AG04449 (cell line): ENCODE data around the gene ECM2.

Source experiments
- CTCF ChIA-PET: fragments of 350-600 bp; formaldehyde crosslinking; extraction: SDS; loops from one replicate; lab custom pipeline; 2021; ENCODE audit warnings: antibody characterized with exemption; lab: Yijun Ruan, JAX
- POLR2A ChIA-PET: fragments of 400-600, 350-600 bp; formaldehyde crosslinking; extraction: SDS; loops from one replicate; lab custom pipeline; 2020; ENCODE audit warnings: antibody characterized with exemption, inconsistent platforms; lab: Yijun Ruan, JAX
- DNase-seq: peaks from one replicate; pipeline ENCODE4 v3.0.0-alpha.2; 2010; ENCODE audit warnings: low read depth, low spot score
- H3K4me3 ChIP-seq: 2 replicates; pipeline ENCODE4 v1.5.1; 2011; ENCODE audit warnings: low read depth, mild to moderate bottlenecking, control low read depth, low read length
- TF ChIP-seq, protein P1 (sequence below): IDR thresholded peaks from one replicate; pipeline ENCODE4 v1.5.1; 2011; ENCODE audit warnings: mild to moderate bottlenecking, moderate library complexity, low read length, control low read depth, inconsistent platforms; ENCODE audit not compliant: insufficient read depth; ENCODE audit errors: missing control alignments

ECM2 gene

DNA sequence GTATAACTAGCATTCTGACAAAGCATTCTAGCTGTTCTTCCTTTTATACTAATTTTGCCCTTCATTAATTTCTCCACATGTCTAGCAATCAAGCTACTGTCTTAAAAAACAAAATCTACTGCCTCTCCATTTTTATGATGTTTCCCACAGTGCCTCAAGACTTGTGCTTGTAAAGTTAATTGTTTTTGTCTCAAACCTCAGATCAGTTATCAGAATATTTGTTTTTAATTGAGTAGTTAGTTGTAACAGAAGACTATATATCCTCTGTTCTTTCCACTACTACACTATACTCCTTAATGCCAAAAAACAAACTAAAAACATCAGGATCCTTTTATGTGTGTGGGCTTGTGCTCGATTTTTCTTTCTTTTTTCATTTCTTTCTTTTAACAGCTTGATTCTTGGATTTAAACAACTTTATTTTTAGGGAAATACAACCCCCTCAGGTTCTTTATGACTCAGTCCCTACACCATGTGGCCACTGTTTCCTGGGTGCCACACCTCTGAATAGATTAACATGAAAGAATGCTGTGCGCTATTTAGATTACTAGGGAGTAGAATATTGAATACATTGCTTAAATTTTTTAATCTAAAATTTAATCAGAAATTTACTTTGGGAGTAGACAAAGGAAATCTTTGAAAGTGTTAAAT lies 54.7 kb downstream of the ECM2 start:
- TF ChIP-seq, protein P1, sequence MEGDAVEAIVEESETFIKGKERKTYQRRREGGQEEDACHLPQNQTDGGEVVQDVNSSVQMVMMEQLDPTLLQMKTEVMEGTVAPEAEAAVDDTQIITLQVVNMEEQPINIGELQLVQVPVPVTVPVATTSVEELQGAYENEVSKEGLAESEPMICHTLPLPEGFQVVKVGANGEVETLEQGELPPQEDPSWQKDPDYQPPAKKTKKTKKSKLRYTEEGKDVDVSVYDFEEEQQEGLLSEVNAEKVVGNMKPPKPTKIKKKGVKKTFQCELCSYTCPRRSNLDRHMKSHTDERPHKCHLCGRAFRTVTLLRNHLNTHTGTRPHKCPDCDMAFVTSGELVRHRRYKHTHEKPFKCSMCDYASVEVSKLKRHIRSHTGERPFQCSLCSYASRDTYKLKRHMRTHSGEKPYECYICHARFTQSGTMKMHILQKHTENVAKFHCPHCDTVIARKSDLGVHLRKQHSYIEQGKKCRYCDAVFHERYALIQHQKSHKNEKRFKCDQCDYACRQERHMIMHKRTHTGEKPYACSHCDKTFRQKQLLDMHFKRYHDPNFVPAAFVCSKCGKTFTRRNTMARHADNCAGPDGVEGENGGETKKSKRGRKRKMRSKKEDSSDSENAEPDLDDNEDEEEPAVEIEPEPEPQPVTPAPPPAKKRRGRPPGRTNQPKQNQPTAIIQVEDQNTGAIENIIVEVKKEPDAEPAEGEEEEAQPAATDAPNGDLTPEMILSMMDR: no peak
- no peak for DNase-seq
- ChIA-PET POLR2A (no interaction called here), CTCF (interaction anchor here (0.7 to 7.6 kb wide), 6 partner anchors 14 to 154 kb away, joined by 3 to 38 read pairs (median 3); no protein-coding TSS in a partner anchor)
- no peak overlapping the region for H3K4me3 ChIP-seq

DNA sequence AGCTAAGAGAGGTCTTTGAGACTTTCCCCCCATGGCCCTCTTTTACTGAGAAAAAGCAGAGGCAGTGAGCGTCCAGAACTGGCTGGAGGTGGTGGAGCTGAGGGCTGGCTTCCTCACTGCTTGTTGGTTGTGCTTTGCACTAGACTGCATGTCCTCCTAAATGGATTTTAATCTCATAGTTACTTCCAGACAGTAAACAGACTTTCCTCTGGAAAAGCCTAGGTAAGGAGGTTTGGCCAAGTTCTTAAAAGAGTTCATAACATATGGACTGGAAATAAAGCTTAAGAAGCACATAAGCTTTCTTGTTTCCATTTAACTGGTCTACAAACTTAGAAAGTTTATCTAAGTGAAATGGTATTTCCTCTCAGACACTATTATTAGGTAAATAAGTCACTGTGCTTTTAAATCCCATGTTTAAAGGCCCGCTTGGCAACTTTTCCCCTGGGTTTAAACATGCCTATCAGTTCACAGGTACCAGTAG lies 55.5 kb downstream of the ECM2 start:
- H3K4me3 ChIP-seq: no peak overlapping the region
- DNase-seq: no peak
- POLR2A ChIA-PET: no interaction called here
- CTCF ChIA-PET: interaction anchor here (1.0 to 7.6 kb wide), 7 partner anchors 13 to 154 kb away, joined by 3 to 38 read pairs (median 3); no protein-coding TSS in a partner anchor
- TF ChIP-seq, protein P1: no peak

DNA sequence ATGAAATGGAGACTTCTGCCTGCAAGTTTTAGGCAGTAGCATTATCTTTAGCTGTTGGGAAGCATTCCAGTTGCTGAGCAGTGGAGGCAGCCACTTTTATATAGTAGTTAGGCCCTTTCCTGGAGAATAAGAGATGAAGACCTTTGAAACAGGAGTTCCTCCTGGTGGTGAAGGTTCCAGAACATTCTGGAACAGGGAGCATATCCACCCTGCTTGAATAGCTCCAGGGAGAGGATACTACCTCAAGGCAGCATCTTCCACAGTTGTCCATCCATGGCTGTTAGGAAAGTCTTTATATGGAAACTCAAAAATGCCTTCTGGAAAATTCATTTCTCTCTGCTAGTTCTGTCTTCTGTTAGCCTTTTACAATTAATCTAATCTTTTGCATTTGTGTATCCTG lies 56.4 kb downstream of the ECM2 start:
- no peak overlapping the region for H3K4me3 ChIP-seq
- no peak for DNase-seq
- POLR2A ChIA-PET: no interaction called here
- CTCF ChIA-PET: interaction anchor here (1.3 to 7.6 kb wide), 3 partner anchors 12 to 40 kb away, joined by 3 to 38 read pairs (median 3); no protein-coding TSS in a partner anchor
- TF ChIP-seq, protein P1: no peak

DNA sequence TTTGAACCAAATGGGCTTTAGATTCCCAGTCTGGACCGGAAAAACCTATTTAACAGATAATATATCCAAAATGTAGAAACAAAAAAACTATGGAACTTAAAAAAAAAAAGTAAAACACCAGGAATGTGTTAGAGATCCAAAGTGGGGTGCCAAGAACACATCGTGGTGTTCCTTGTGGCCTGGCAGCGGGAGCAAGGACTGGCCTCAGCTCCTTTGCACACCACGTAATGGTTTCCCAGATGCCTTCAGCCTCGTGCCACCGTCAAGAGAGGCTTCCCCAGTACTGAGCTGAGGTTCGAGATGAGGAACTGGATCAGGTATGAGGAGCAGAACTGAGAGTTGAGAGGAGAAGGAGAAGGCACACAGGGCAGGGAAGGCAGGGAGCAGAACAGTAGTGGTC lies 57.0 kb downstream of the ECM2 start:
- DNase-seq: no peak
- ChIA-PET POLR2A (no interaction called here), CTCF (interaction anchor here (1.3 to 7.6 kb wide), 2 partner anchors 12 to 18 kb away, joined by 3 to 38 read pairs; no protein-coding TSS in a partner anchor)
- H3K4me3 ChIP-seq: no peak overlapping the region
- TF ChIP-seq, protein P1: no peak

DNA sequence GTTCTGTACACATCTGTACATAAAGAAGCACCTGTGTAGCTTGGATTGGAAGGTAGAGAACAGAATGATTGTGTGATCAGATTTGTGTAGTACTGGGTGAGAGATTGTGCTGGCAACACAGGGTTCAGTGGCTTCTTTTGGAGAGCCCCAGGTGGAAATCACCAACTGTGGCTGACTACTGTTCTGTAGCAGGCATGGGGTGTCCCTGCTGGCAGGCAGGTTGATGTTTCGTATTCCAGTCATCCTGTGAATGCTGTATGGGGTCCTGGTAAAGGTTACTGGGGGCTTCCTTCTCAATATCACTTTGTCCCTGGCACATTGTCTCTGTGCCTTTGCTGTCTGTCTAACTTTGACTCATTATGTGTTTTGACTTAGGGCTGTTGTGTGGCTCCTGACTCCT lies 58.8 kb downstream of the ECM2 start:
- H3K4me3 ChIP-seq: no peak overlapping the region
- no peak for DNase-seq
- POLR2A ChIA-PET: no interaction called here
- CTCF ChIA-PET: interaction anchor here (1.1 to 7.6 kb wide), 3 partner anchors 10 to 148 kb away, joined by 3 to 38 read pairs (median 3); no protein-coding TSS in a partner anchor
- TF ChIP-seq, protein P1: no peak

DNA sequence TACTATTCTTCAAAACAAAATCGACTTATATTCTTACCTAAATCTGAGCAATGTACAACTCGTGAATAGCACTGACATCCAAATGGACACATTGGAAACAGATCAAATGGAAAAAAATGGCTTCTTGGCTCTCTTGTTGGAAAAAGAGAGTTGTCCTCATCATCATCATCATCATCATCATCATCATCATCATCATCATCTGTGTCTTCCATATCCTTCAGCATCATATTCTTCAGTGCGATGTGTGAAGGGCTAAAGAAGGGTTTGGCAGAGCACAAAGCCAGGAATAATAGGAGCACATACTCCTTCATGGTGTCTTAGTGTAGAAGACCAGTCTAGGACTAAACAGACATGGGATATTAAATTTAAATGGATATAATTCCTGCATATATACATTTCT lies 61.2 kb downstream of the ECM2 start:
- CTCF ChIA-PET: no interaction called here
- DNase-seq: no peak
- no peak overlapping the region for H3K4me3 ChIP-seq
- POLR2A ChIA-PET: no interaction called here
- TF ChIP-seq, protein P1: no peak
